Spleen (tissue), 11 donors: ENCODE data around the gene SSTR3. TPM values are rescaled to one million over a fixed set of nuclear protein-coding genes. Genes with fewer than 3 reads are reported as not detected.

Source experiments
- DNase-seq: peaks from one replicate; pipeline ENCODE4 v3.0.0-alpha.2; 2020
- H3K27ac ChIP-seq, 8 donors: fragments of 200-600 bp; sonication (generic) in 7 of 8; 1 replicate in 4 of 8; 2 replicates in 4 of 8; pipeline versions ENCODE4 v1.5.0 to v1.8.0; 2016 to 2021; ENCODE audit warnings: inconsistent platforms in 4 of 8, mild to moderate bottlenecking in 4 of 8, moderate library complexity in 1 of 8
- H3K27me3 ChIP-seq, 7 donors: fragments of 200-600 bp; sonication (generic) in 6 of 7; replicated peaks in 1 of 7; 1 replicate in 4 of 7; 2 replicates in 3 of 7; pipeline versions ENCODE4 v1.5.0 to v1.8.0; 2016 to 2021; ENCODE audit warnings: inconsistent platforms in 3 of 7, mild to moderate bottlenecking in 1 of 7
- H3K36me3 ChIP-seq, 6 donors: fragments of 200-600 bp; sonication (generic) in 5 of 6; 1 replicate in 4 of 6; 2 replicates in 2 of 6; pipeline versions ENCODE4 v1.5.0 to v1.8.0; 2016 to 2021; ENCODE audit warnings: inconsistent platforms in 2 of 6
- H3K4me1 ChIP-seq, 6 donors: fragments of 200-600 bp; sonication (generic) in 5 of 6; 1 replicate in 3 of 6; 2 replicates in 3 of 6; pipeline versions ENCODE4 v1.5.0 to v1.8.0; 2016 to 2021; ENCODE audit warnings: inconsistent platforms in 3 of 6
- H3K4me3 ChIP-seq, 8 donors: fragments of 200-600 bp; sonication (generic) in 7 of 8; 1 replicate in 4 of 8; 2 replicates in 4 of 8; pipeline versions ENCODE4 v1.5.0 to v1.8.0; 2016 to 2021; ENCODE audit warnings: inconsistent platforms in 4 of 8, mild to moderate bottlenecking in 4 of 8, moderate library complexity in 2 of 8
- H3K9me3 ChIP-seq, 8 donors: fragments of 200-600 bp; sonication (generic) in 7 of 8; 1 replicate in 4 of 8; 2 replicates in 4 of 8; pipeline versions ENCODE4 v1.5.0 to v1.8.0; 2016 to 2021; ENCODE audit warnings: inconsistent platforms in 4 of 8
- POLR2A ChIP-seq, 3 donors: fragments of 450-650 bp; IDR thresholded peaks; one replicate each; pipeline ENCODE4 v1.5.1; 2017; ENCODE audit warnings: antibody characterized with exemption in 3 of 3, mild to moderate bottlenecking in 1 of 3
- POLR2AphosphoS5 ChIP-seq, 3 donors: sonication (generic); formaldehyde crosslinking; IDR thresholded peaks; one replicate each; pipeline ENCODE4 v1.5.1; 2017; ENCODE audit warnings: antibody characterized with exemption in 3 of 3
- WGBS, 5 donors: extraction: QIAGEN DNeasy Blood & Tissue Kit in 3 of 5; methylation state at CpG; one replicate each; pipeline versions ENCODE4 v1.1.5 to v1.1.7; 2013 to 2018; 5-methylcytosine and 5-hydroxymethylcytosine counted together
- intact Hi-C: fragments of 100-400 bp; cut with DNase I; formaldehyde crosslinking; loops from one replicate; pipeline ENCODE4 v1.15.0; 2023; ENCODE audit warnings: low total_unique reads
- polyA plus RNA-seq, 3 donors: library from polyadenylated mRNA; stranded (reverse); fragments of 200-250 nt; gene quantifications; one replicate each; pipeline ENCODE4 v1.2.1, GENCODE V29; 2013
- total RNA-seq, 7 donors: library from RNA; depleted of rRNA in 3 of 7; stranded (reverse); fragments of >200 nt in 3 of 7; fragmentation: NEBNext Ultra II Directional in 4 of 7; extraction: Animal tissue kit (Norgen Biotek cat#: 25700) in 4 of 7; gene quantifications; one replicate each; pipeline versions ENCODE4 v1.1.0 to v1.2.1, GENCODE V29; 2016 to 2021
- TF ChIP-seq, protein P1 (sequence below), 11 experiments: fragments of 200-600 bp in 7 of 11; fragments of 450-650 bp in 4 of 11; sonication (generic) in 4 of 11; IDR thresholded peaks in 8 of 11; conservative IDR thresholded peaks in 3 of 11; 1 replicate in 7 of 11; 2 replicates in 4 of 11; pipeline versions ENCODE4 v1.4.0 to v1.8.0; 2016 to 2021; ENCODE audit warnings: antibody characterized with exemption in 11 of 11, inconsistent platforms in 4 of 11, mild to moderate bottlenecking in 1 of 11
- donor health status: healthy with polysubstance abuse.
- donor health status: DM: no; HTN: no; CAD: no; lungs with moderate emphysema.
- donor health status: DM: no; HTN: no; CAD: no.
- donor health status: Bipolar disorder and iron deficiency.
- donor health status: healthy.
- donor health status: DM: no; HTN: no; CAD: no.
- donor health status: DM: yes; HTN: yes; CAD: no.

Gene SSTR3
- total and polyA plus RNA-seq, 10 donors, result 0.56 to 2.0 (median 1.1) TPM

DNA sequence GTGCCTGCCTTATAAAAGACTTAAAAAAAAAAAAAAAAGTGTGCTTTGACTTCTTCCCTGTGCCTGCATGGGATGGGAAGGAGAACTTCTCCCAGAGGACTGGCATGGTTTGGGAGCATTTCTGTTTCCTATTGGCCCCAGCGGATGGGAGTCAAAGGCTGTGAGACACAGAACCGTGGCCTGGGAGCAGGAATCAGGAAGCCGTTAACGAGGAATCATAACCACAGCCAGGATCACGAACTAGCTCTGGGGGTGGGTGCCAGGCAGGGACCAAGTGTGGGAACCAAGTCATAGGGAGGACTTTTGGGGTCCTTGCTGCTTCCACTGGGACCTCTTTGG, 24.8 kb downstream of the SSTR3 start:
- WGBS, 5 donors, result 39 to 52% (median 44%) methylated on average over 5 of the region's 5 CpGs
- Histone ChIP-seq H3K9me3 (no peaks in the 10 kb centered on the region), H3K36me3 (peaks cover 0 to 4% (median 0%) of the 10 kb centered on the region in 6 donors), H3K4me1 (peaks cover 28 to 75% (median 58%) of the 10 kb centered on the region in 6 donors), H3K27me3 (no peaks in the 10 kb centered on the region), H3K27ac (peak overlapping the region; percentile 51 to 88 (median 82)), H3K4me3 (peak overlapping the region in 4 of 8 donors; percentile 18 to 49 (median 25))
- TF ChIP-seq, protein P1, sequence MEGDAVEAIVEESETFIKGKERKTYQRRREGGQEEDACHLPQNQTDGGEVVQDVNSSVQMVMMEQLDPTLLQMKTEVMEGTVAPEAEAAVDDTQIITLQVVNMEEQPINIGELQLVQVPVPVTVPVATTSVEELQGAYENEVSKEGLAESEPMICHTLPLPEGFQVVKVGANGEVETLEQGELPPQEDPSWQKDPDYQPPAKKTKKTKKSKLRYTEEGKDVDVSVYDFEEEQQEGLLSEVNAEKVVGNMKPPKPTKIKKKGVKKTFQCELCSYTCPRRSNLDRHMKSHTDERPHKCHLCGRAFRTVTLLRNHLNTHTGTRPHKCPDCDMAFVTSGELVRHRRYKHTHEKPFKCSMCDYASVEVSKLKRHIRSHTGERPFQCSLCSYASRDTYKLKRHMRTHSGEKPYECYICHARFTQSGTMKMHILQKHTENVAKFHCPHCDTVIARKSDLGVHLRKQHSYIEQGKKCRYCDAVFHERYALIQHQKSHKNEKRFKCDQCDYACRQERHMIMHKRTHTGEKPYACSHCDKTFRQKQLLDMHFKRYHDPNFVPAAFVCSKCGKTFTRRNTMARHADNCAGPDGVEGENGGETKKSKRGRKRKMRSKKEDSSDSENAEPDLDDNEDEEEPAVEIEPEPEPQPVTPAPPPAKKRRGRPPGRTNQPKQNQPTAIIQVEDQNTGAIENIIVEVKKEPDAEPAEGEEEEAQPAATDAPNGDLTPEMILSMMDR (IDR thresholded peaks at IDR 0.05 in 8 of 11, conservative IDR thresholded peaks at IDR 0.05 in 3 of 11), result no peak
- no peak for TF ChIP-seq POLR2AphosphoS5 (IDR thresholded peaks at IDR 0.05)
- TF ChIP-seq POLR2A (IDR thresholded peaks at IDR 0.05), result no peak
- intact Hi-C loops, result no loop called here
- DNase-seq, result no peak

- H3K27me3 ChIP-seq, result no peaks in the 10 kb centered on the region
- intact Hi-C loops, result no loop called here
- H3K36me3 ChIP-seq, result peaks cover 0 to 7% (median 2%) of the 10 kb centered on the region in 6 donors
- peaks cover 28 to 71% (median 57%) of the 10 kb centered on the region in 6 donors for H3K4me1 ChIP-seq
- 44 to 74% (median 48%) methylated on average over 4 of the region's 4 CpGs for WGBS, 5 donors
- H3K27ac ChIP-seq, result peak overlapping the region; percentile 51 to 88 (median 82)
- peak; percentile 63 for DNase-seq
- TF ChIP-seq POLR2A (IDR thresholded peaks at IDR 0.05), result no peak
- TF ChIP-seq, protein P1 (IDR thresholded peaks at IDR 0.05 in 8 of 11, conservative IDR thresholded peaks at IDR 0.05 in 3 of 11), result no peak
- TF ChIP-seq POLR2AphosphoS5 (IDR thresholded peaks at IDR 0.05), result no peak
- no peaks in the 10 kb centered on the region for H3K9me3 ChIP-seq
- peak overlapping the region in 3 of 8 donors; percentile 18 to 49 (median 24) for H3K4me3 ChIP-seq
These were observed 25.2 kb downstream of the SSTR3 start for GRCh38 chr22:37186997-37187522.

DNA sequence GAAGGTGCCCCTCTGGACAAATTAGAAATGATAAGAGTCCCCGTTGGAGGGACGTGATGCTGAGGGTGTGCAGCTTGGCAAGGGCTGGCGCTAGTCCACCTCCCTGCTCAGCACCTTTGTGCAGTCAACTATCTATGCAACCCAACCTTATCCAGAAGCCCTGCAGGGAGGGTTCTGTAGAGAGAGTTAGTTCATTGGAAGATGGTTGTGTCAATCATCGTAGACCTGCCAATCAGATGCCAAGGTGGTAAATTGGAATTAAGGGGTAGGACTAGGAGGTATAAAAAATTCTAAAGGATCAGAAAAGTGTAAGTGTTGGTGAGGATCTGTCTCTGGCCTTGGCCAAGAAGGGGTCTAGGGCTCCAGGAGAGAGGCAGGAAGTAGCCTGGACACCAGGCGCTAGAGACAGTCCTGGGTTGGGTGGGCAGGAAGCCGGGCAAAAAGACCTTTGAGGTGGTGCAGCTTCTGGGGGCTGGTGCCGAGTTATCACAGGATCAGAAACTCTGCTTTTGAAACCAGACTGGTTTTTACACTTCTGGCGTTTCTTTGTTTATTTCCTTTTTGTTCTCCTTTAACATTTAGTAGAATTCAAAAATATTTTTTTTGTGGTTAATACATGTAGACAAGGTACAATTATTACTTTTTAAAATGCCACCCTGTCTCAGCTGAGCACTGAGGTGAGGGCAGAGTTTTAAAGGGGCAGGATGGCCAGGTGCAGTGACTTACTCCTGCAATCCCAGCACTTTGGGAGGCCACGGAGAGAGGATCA, 25.9 kb downstream of the SSTR3 start:
- no peaks in the 10 kb centered on the region for H3K9me3 ChIP-seq
- TF ChIP-seq POLR2AphosphoS5 (IDR thresholded peaks at IDR 0.05) (peak in 1 of 3 donors; percentile 14), POLR2A (IDR thresholded peaks at IDR 0.05) (no peak)
- H3K27ac ChIP-seq, result peak overlapping the region; percentile 51 to 88 (median 82)
- intact Hi-C loops, result no loop called here
- peaks cover 0 to 10% (median 3%) of the 10 kb centered on the region in 6 donors for H3K36me3 ChIP-seq
- WGBS, 5 donors, result 39 to 42% (median 41%) methylated on average over 9 of the region's 9 CpGs
- peak overlapping the region in 1 of 8 donors; percentile 49 for H3K4me3 ChIP-seq
- peaks cover 28 to 71% (median 57%) of the 10 kb centered on the region in 6 donors for H3K4me1 ChIP-seq
- peak; percentile 79 for DNase-seq
- H3K27me3 ChIP-seq, result no peaks in the 10 kb centered on the region

- Histone ChIP-seq H3K27ac (peak overlapping the region in 5 of 8 donors; percentile 70 to 88 (median 85)), H3K9me3 (no peaks in the 10 kb centered on the region), H3K36me3 (peaks cover 0 to 10% (median 3%) of the 10 kb centered on the region in 6 donors), H3K4me1 (peaks cover 28 to 71% (median 57%) of the 10 kb centered on the region in 6 donors), H3K4me3 (peak overlapping the region in 1 of 8 donors; percentile 49), H3K27me3 (no peaks in the 10 kb centered on the region)
- intact Hi-C loops, result no loop called here
- WGBS, 5 donors, result 76 to 87% (median 82%) methylated on average over 13 of the region's 13 CpGs
- peak; percentile 64 for DNase-seq
- TF ChIP-seq POLR2A (IDR thresholded peaks at IDR 0.05), result no peak
- TF ChIP-seq, protein P1 (IDR thresholded peaks at IDR 0.05 in 8 of 11, conservative IDR thresholded peaks at IDR 0.05 in 3 of 11), result no peak
- no peak for TF ChIP-seq POLR2AphosphoS5 (IDR thresholded peaks at IDR 0.05)
These were observed 26.5 kb downstream of the SSTR3 start for GRCh38 chr22:37185646-37186227.
